ENCODE measurements around the gene LRATD1. TPM values are rescaled to one million over a fixed set of nuclear protein-coding genes. Genes with fewer than 3 reads are reported as not detected.

LRATD1 gene
- total RNA-seq, 1 donor from 2014 or later, result 0.67 TPM

GRCh38 chr2:14631406-14632040 is 994 bp upstream of the LRATD1 start:
- no peak for DNase-seq (ENCODE audit: low spot score)
- intact Hi-C loops (cut with DNase I), result no loop called here

- intact Hi-C loops (cut with DNase I), result no loop called here
Measured at GRCh38 chr2:14633061-14633460, 544 bp downstream of the LRATD1 start.

GRCh38 chr2:14633461-14634181 is 1.1 kb downstream of the LRATD1 start:
- DNase-seq (ENCODE audit: low spot score), result no peak
- intact Hi-C loops (cut with DNase I), result no loop called here

More at GRCh38 chr2:14633061-14633460, 544 bp downstream of the LRATD1 start:
- no peak for DNase-seq (ENCODE audit: low spot score)

- no peak for DNase-seq (ENCODE audit: low spot score)
- intact Hi-C loops (cut with DNase I), result no loop called here
Measured at GRCh38 chr2:14634182-14634488, 1.6 kb downstream of the LRATD1 start.

GRCh38 chr2:14634489-14635390 is 2.2 kb downstream of the LRATD1 start:
- intact Hi-C loops (cut with DNase I), result no loop called here
- DNase-seq (ENCODE audit: low spot score), result peak; percentile 78

- intact Hi-C loops (cut with DNase I), result no loop called here
Measured at GRCh38 chr2:14635391-14635871, 2.9 kb downstream of the LRATD1 start.

GRCh38 chr2:14638488-14638887 is 6.0 kb downstream of the LRATD1 start:
- DNase-seq (ENCODE audit: low spot score), result no peak
- intact Hi-C loops (cut with DNase I), result no loop called here

More at GRCh38 chr2:14635391-14635871, 2.9 kb downstream of the LRATD1 start:
- peak; percentile 81 for DNase-seq (ENCODE audit: low spot score)

GRCh38 chr2:14641116-14641515 is 8.6 kb downstream of the LRATD1 start:
- no peak for DNase-seq (ENCODE audit: low spot score)
- intact Hi-C loops (cut with DNase I), result no loop called here

GRCh38 chr2:14642499-14642898 is 10.0 kb downstream of the LRATD1 start:
- intact Hi-C loops (cut with DNase I), result no loop called here

GRCh38 chr2:14647714-14648113 is 15.2 kb downstream of the LRATD1 start:
- no peak for DNase-seq (ENCODE audit: low spot score)
- intact Hi-C loops (cut with DNase I), result no loop called here

More at GRCh38 chr2:14642499-14642898, 10.0 kb downstream of the LRATD1 start:
- DNase-seq (ENCODE audit: low spot score), result no peak

GRCh38 chr2:14650066-14650465 is 17.5 kb downstream of the LRATD1 start:
- intact Hi-C loops (cut with DNase I), result no loop called here
- DNase-seq (ENCODE audit: low spot score), result no peak

GRCh38 chr2:14654835-14655282 is 22.3 kb downstream of the LRATD1 start:
- DNase-seq (ENCODE audit: low spot score), result no peak
- intact Hi-C loops (cut with DNase I), result no loop called here

GRCh38 chr2:14656146-14656545 is 23.6 kb downstream of the LRATD1 start:
- DNase-seq (ENCODE audit: low spot score), result no peak
- intact Hi-C loops (cut with DNase I), result no loop called here

GRCh38 chr2:14661163-14661562 is 28.6 kb downstream of the LRATD1 start:
- intact Hi-C loops (cut with DNase I), result no loop called here
- no peak for DNase-seq (ENCODE audit: low spot score)

- no peak for DNase-seq (ENCODE audit: low spot score)
- intact Hi-C loops (cut with DNase I), result no loop called here
Measured at GRCh38 chr2:14673351-14673875, 40.9 kb downstream of the LRATD1 start.

GRCh38 chr2:14675489-14675888 is 43.0 kb downstream of the LRATD1 start:
- intact Hi-C loops (cut with DNase I), result no loop called here

GRCh38 chr2:14676371-14676770 is 43.9 kb downstream of the LRATD1 start:
- no peak for DNase-seq (ENCODE audit: low spot score)
- intact Hi-C loops (cut with DNase I), result no loop called here

More at GRCh38 chr2:14675489-14675888, 43.0 kb downstream of the LRATD1 start:
- DNase-seq (ENCODE audit: low spot score), result no peak

- no peak for DNase-seq (ENCODE audit: low spot score)
- intact Hi-C loops (cut with DNase I), result no loop called here
Measured at GRCh38 chr2:14677039-14677438, 44.5 kb downstream of the LRATD1 start.

GRCh38 chr2:14678761-14679160 is 46.2 kb downstream of the LRATD1 start:
- intact Hi-C loops (cut with DNase I), result no loop called here
- DNase-seq (ENCODE audit: low spot score), result no peak

GRCh38 chr2:14681608-14682007 is 49.1 kb downstream of the LRATD1 start:
- no peak for DNase-seq (ENCODE audit: low spot score)
- intact Hi-C loops (cut with DNase I), result no loop called here
